ENCODE data around the gene MAB21L4.

DNA sequence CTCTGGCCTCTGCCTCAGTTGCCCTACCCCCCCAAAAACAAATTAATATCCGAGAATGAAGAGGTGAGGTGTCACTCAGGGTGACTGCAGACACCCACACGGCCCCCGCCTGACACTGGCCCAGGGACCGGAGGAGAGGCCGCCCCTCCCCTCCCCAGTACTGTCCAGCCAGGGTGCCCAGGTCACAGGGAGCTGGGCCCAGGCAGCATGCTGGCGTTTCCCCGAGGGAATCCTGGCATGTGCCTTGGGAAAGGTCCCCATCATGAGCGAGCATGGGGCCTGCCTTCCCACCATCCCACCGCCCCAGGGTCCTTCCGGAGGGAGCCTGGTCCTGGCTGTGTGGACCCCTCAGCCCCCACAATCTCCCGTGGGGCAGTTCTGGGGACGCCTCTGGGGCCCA is 3.0 kb downstream of the MAB21L4 start:
- no peak for TF ChIP-seq POLR2AphosphoS5 (IDR thresholded peaks at IDR 0.05; ENCODE audit: borderline replicate concordance, low read depth, low read length)
- no peak for TF ChIP-seq EZH2 (IDR thresholded peaks at IDR 0.05)
- no peak for TF ChIP-seq FOXP2 (optimal IDR thresholded peaks at IDR 0.05; ENCODE audit: control extremely low read depth, extremely low read length, insufficient read depth)
